HepG2 (cell line): Measurements from ENCODE around the gene POLL. TPM values are rescaled to one million over a fixed set of nuclear protein-coding genes. Genes with fewer than 3 reads are reported as not detected.

Experiments
- E2F2 ChIP-seq: sonication (generic); formaldehyde crosslinking; IDR thresholded peaks from 2 replicates; pipeline ENCODE4 v1.4.0; 2020; ENCODE audit warnings: missing genetic modification reagents, borderline replicate concordance
- EEA1 ChIP-seq: sonication (generic); formaldehyde crosslinking; IDR thresholded peaks from 2 replicates; pipeline ENCODE4 v1.5.1; 2020; ENCODE audit warnings: mild to moderate bottlenecking, missing genetic modification reagents, borderline replicate concordance
- FOSL2 ChIP-seq: sonication (generic); formaldehyde crosslinking; IDR thresholded peaks from 2 replicates; pipeline ENCODE4 v1.4.0; 2020; ENCODE audit warnings: missing genetic modification reagents
- KDM4B ChIP-seq: sonication (generic); formaldehyde crosslinking; IDR thresholded peaks from 2 replicates; pipeline ENCODE4 v1.4.0; 2020; ENCODE audit warnings: missing genetic modification reagents
- KDM5B ChIP-seq: sonication (generic); formaldehyde crosslinking; IDR thresholded peaks from 2 replicates; pipeline ENCODE4 v1.4.0; 2020; ENCODE audit warnings: missing genetic modification reagents, mild to moderate bottlenecking, borderline replicate concordance
- NFRKB ChIP-seq: fragments of 450-650 bp; IDR thresholded peaks from 2 replicates; pipeline ENCODE4 v1.6.1; 2017
- PHF21A ChIP-seq: sonication (generic); formaldehyde crosslinking; IDR thresholded peaks from 2 replicates; pipeline ENCODE4 v1.5.0; 2020; ENCODE audit warnings: mild to moderate bottlenecking, missing genetic modification reagents
- PHF8 ChIP-seq: sonication (generic); formaldehyde crosslinking; IDR thresholded peaks from 2 replicates; pipeline ENCODE4 v1.5.0; 2020; ENCODE audit warnings: missing genetic modification reagents
- PRDM4 ChIP-seq: sonication (generic); formaldehyde crosslinking; IDR thresholded peaks from 2 replicates; pipeline ENCODE4 v1.9.0; 2021; ENCODE audit warnings: missing genetic modification reagents, borderline replicate concordance
- RAD21 ChIP-seq: fragments of 450-650 bp; formaldehyde crosslinking; IDR thresholded peaks from 2 replicates; pipeline ENCODE4 v1.5.0; 2020; ENCODE audit warnings: mild to moderate bottlenecking
- SALL2 ChIP-seq: sonication (generic); formaldehyde crosslinking; IDR thresholded peaks from 2 replicates; pipeline ENCODE4 v1.8.1; 2023; ENCODE audit warnings: mild to moderate bottlenecking, missing genetic modification reagents, inconsistent platforms
- SMC3 ChIP-seq: IDR thresholded peaks from 2 replicates; pipeline ENCODE4 v1.6.1; 2011; ENCODE audit warnings: low read length, improper control_type of control experiment
- TFDP1 ChIP-seq: IDR thresholded peaks from 2 replicates; pipeline ENCODE4 v1.6.1; 2016; ENCODE audit warnings: missing compliant biosample characterization, missing genetic modification reagents, borderline replicate concordance
- XBP1 ChIP-seq: sonication (generic); formaldehyde crosslinking; IDR thresholded peaks from 2 replicates; pipeline ENCODE4 v1.5.0; 2020; ENCODE audit warnings: missing genetic modification reagents
- ZBTB25 ChIP-seq: IDR thresholded peaks from 2 replicates; pipeline ENCODE4 v1.6.1; 2018; ENCODE audit warnings: missing genetic modification reagents
- ZBTB33 ChIP-seq: sonication (generic); formaldehyde crosslinking; IDR thresholded peaks from 2 replicates; pipeline ENCODE4 v1.4.0; 2020; ENCODE audit warnings: missing genetic modification reagents
- ZIK1 ChIP-seq: sonication (generic); formaldehyde crosslinking; IDR thresholded peaks from 2 replicates; pipeline ENCODE4 v1.5.0; 2020; ENCODE audit warnings: mild to moderate bottlenecking, low read depth, missing genetic modification reagents, borderline replicate concordance
- ZNF230 ChIP-seq: sonication (generic); formaldehyde crosslinking; IDR thresholded peaks from 2 replicates; pipeline ENCODE4 v1.4.0; 2020; ENCODE audit warnings: mild to moderate bottlenecking, missing genetic modification reagents
- ZNF263 ChIP-seq: sonication (generic); formaldehyde crosslinking; IDR thresholded peaks from 2 replicates; pipeline ENCODE4 v1.4.0; 2020; ENCODE audit warnings: missing genetic modification reagents
- ZNF572 ChIP-seq: sonication (generic); formaldehyde crosslinking; IDR thresholded peaks from 2 replicates; pipeline ENCODE4 v1.5.1; 2020; ENCODE audit warnings: mild to moderate bottlenecking, missing genetic modification reagents
- ZZZ3 ChIP-seq: sonication (generic); formaldehyde crosslinking; IDR thresholded peaks from 2 replicates; pipeline ENCODE4 v1.4.0; 2020; ENCODE audit warnings: missing genetic modification reagents, mild to moderate bottlenecking, borderline replicate concordance
- polyA plus RNA-seq, 8 experiments: library from polyadenylated mRNA; depleted of rRNA in 3 of 8; stranded (reverse) in 7 of 8; unstranded in 1 of 8; fragments of >200 nt; fragmentation: Illumina TruSeq in 4 of 8; extraction: Trizol in 4 of 8; gene quantifications; 2 replicates each; pipeline versions ENCODE4 v1.2.1 to v1.2.3, GENCODE V29; 2011 to 2016; ENCODE audit warnings: low read depth in 4 of 8, missing spikeins in 1 of 8, mixed read lengths in 1 of 8; ENCODE audit not compliant: insufficient read depth in 1 of 8
- total RNA-seq, 5 experiments: library from RNA; depleted of rRNA; stranded (reverse); fragments of >200 nt; fragmentation: Illumina TruSeq; extraction: Trizol; gene quantifications; 2 replicates each; pipeline ENCODE4 v1.2.3, GENCODE V29; 2016; ENCODE audit warnings: low read depth in 1 of 5

Gene POLL
- total and polyA plus RNA-seq, 2 of the 13 experiments (the other 11 are each of a cell fraction or from before 2014, with no cell fraction given): 13.8 to 19.1 TPM

- TF ChIP-seq EEA1 (no peak), RAD21 (CRISPR knock-in tag) (peak; percentile 79), TFDP1 (CRISPR knock-in tag) (no peak), PHF21A (CRISPR knock-in tag) (no peak), ZNF263 (0 out of 2 replicates have a peak, but pooled peaks have one; percentile 35), FOSL2 (peak; percentile 18; the same call in 1 of the 2 replicates), E2F2 (CRISPR knock-in tag) (no peak), NFRKB (no peak), ZNF572 (no peak), KDM5B (CRISPR knock-in tag) (no peak), ZZZ3 (CRISPR knock-in tag) (no peak), PRDM4 (no peak), ZBTB25 (no peak), XBP1 (CRISPR knock-in tag) (no peak), ZIK1 (CRISPR knock-in tag) (no peak), PHF8 (no peak), ZBTB33 (peak; percentile 43; the same call in 1 of the 2 replicates), SALL2 (peak; percentile 63; the same call in 1 of the 2 replicates), KDM4B (CRISPR knock-in tag) (no peak), ZNF230 (CRISPR knock-in tag) (no peak), SMC3 (peak; percentile 49)
Observed at GRCh38 chr10:101602761-101603398, 14.8 kb upstream of the POLL start (continued).
